Activated naive CD4-positive, alpha-beta T cell treated with anti-CD3 and anti-CD28 coated beads for 36 hours (primary cell): ENCODE measurements around the gene TCF7. TPM values are rescaled to one million over a fixed set of nuclear protein-coding genes. Genes with fewer than 3 reads are reported as not detected.

Experiments
- CTCF ChIA-PET: fragments of 350-600 bp; sonication (Branson Sonifier 250); formaldehyde crosslinking; loops from one replicate; lab custom pipeline; 2021; ENCODE audit warnings: antibody characterized with exemption; lab: Charles Lee
- DNase-seq: peaks from one replicate; pipeline ENCODE4 v3.0.0-alpha.2; 2020
- H3K27ac Mint-ChIP-seq: one replicate; pipeline ENCODE4 v1.8.0; 2021; ENCODE audit warnings: mild to moderate bottlenecking, mixed read lengths
- H3K27me3 Mint-ChIP-seq: one replicate; pipeline ENCODE4 v1.8.0; 2021; ENCODE audit warnings: low read depth, mixed read lengths
- H3K36me3 Mint-ChIP-seq: one replicate; pipeline ENCODE4 v1.8.0; 2021; ENCODE audit warnings: low read depth, mixed read lengths
- H3K4me1 Mint-ChIP-seq: one replicate; pipeline ENCODE4 v1.8.0; 2021; ENCODE audit warnings: low read depth, mixed read lengths
- H3K4me3 Mint-ChIP-seq: one replicate; pipeline ENCODE4 v1.8.0; 2021; ENCODE audit warnings: mild to moderate bottlenecking, moderate library complexity, mixed read lengths
- H3K9me3 Mint-ChIP-seq: one replicate; pipeline ENCODE4 v1.8.0; 2021; ENCODE audit warnings: mixed read lengths
- intact Hi-C: fragments of 100-400 bp; cut with micrococcal nuclease; formaldehyde crosslinking; loops from one replicate; pipeline ENCODE4 v1.15.1; 2023
- total RNA-seq, 2 experiments: library from RNA; stranded (reverse); gene quantifications; one replicate each; pipeline ENCODE4 v1.2.3, GENCODE V29; 2021

Gene TCF7
- total RNA-seq, 2 experiments from 2014 or later: 87.9 to 92.3 TPM

DNA sequence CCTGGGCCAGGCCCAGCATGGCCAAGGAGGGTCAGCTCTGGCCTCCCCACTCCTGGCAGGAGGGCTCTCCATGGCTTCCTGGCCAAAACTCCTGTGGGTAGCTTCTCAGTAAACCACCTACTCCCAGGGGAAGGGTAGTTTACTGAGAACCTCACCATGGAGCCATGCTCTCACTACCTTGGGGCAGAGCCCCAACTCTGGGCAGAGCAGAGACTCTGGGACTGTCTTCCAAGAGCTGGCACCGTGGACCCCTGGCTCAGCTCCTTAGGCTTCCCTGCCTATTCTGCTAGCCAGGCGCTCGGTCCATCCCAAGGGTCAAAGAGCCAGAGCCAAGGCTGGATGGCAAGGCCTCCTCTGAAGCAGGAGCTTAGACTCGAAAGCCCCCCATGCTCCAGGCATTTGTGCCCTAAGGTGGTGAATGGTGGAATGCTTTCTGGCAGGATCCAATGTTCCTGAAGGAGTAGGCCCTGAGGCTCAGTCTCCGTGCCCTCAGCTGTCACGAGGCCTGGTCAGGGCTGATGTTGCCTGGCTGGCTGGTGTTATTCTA is 19.6 kb downstream of the TCF7 start:
- no peak overlapping the region for H3K27ac Mint-ChIP-seq
- H3K4me1 Mint-ChIP-seq: peaks cover 98% of the 10 kb centered on the region
- intact Hi-C loops: loop anchor here (5.0 kb wide), 1 partner anchor 262 kb away; no protein-coding TSS in a partner anchor
- no peaks in the 10 kb centered on the region for H3K9me3 Mint-ChIP-seq
- H3K4me3 Mint-ChIP-seq: no peak overlapping the region
- H3K36me3 Mint-ChIP-seq: peaks cover 50% of the 10 kb centered on the region
- no peaks in the 10 kb centered on the region for H3K27me3 Mint-ChIP-seq
- CTCF ChIA-PET: interaction anchor here (0.6 to 25.6 kb wide), 6 partner anchors 11 to 93 kb away, joined by 3 to 593 read pairs (median 19); partner anchors contain the start of gene TCF7
- no peak for DNase-seq

DNA sequence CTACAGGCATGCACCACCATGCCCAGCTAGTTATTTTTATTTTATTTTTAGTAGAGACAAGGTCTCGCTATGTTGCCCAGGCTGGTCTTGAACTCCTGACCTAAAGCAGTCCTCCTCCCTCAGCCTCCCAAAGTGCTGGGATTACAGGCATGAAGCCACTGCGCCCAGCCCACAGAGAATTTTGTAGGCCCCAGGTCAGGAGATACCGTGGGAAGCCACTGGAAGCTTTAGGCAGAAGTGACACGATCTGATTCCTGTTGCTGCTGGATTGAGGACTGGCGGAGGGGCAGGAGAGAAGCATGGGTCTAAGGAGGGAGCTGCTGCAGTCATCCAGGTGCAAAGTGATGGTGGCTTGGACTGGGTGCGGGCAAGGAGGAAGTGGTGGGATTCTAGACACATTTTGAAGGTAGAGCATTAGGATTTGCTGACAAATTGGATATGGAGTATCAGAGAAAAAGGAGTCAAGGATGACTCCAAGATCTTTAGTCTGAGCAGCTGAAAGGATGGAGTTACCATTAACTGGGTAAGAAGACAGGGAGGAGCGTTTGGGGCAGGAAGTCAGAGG is 20.7 kb downstream of the TCF7 start:
- no peak for DNase-seq
- H3K4me1 Mint-ChIP-seq: peaks cover 97% of the 10 kb centered on the region
- H3K36me3 Mint-ChIP-seq: peaks cover 47% of the 10 kb centered on the region
- intact Hi-C loops: no loop called here
- peak overlapping the region; percentile 22 for H3K27ac Mint-ChIP-seq
- H3K27me3 Mint-ChIP-seq: no peaks in the 10 kb centered on the region
- CTCF ChIA-PET: interaction anchor here (0.6 to 25.6 kb wide), 7 partner anchors 10 to 153 kb away, joined by 3 to 593 read pairs (median 4); partner anchors contain the start of gene TCF7
- no peak overlapping the region for H3K4me3 Mint-ChIP-seq
- H3K9me3 Mint-ChIP-seq: no peaks in the 10 kb centered on the region

DNA sequence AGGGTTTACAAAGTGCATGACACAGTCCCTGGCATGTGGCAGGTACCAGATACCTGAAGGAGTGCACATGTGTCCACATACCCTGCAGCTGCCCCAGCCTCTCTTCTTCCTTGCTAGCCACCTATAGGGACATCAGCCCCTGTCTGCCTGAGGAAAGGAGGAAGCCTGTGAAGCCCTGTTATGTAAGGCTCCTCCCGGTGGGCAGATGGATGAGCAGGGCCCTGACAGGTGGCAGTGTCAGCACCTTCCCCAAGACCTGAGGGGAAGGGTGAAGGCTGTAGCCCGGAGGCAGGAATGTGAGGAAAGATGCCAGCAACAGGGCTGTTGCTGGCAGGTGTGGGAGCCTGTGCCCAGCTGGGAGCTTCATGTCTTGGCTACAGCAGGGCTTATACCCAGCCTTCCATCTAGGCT is 21.7 kb downstream of the TCF7 start:
- Mint-ChIP-seq H3K36me3 (peaks cover 57% of the 10 kb centered on the region), H3K4me1 (peaks cover 96% of the 10 kb centered on the region), H3K9me3 (no peaks in the 10 kb centered on the region), H3K27ac (peak overlapping the region; percentile 25), H3K4me3 (no peak overlapping the region), H3K27me3 (no peaks in the 10 kb centered on the region)
- CTCF ChIA-PET: interaction anchor here (2.5 to 25.6 kb wide), 4 partner anchors 9 to 95 kb away, joined by 9 to 593 read pairs (median 236); partner anchors contain the start of gene TCF7
- peak; percentile 6 for DNase-seq
- intact Hi-C loops: no loop called here

DNA sequence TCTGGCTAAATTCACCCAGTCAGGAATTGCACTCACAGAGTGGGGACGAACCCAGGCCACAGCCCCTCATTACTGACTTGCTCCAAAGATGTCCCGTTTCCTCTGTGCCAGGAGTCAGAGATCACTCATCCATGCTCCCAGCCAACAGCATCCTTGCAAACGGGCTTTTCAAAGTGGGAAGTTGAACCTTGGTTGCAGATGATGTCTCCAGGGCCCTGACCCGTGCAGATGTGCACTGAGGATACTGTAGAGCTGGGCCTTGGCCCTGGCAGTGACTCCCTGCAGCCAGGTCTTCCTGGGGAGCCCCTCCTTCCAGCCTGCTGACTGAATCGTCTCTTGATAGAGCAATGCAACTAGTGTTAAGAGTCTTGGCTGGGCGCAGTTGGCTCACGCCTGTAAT is 22.3 kb downstream of the TCF7 start:
- Mint-ChIP-seq H3K4me1 (peaks cover 95% of the 10 kb centered on the region), H3K4me3 (no peak overlapping the region), H3K27me3 (no peaks in the 10 kb centered on the region), H3K9me3 (no peaks in the 10 kb centered on the region), H3K27ac (peak overlapping the region; percentile 89), H3K36me3 (peaks cover 62% of the 10 kb centered on the region)
- CTCF ChIA-PET: interaction anchor here (0.6 to 25.6 kb wide), 5 partner anchors 9 to 278 kb away, joined by 5 to 593 read pairs (median 34); partner anchors contain the start of gene TCF7
- intact Hi-C loops: no loop called here
- DNase-seq: peak; percentile 20

DNA sequence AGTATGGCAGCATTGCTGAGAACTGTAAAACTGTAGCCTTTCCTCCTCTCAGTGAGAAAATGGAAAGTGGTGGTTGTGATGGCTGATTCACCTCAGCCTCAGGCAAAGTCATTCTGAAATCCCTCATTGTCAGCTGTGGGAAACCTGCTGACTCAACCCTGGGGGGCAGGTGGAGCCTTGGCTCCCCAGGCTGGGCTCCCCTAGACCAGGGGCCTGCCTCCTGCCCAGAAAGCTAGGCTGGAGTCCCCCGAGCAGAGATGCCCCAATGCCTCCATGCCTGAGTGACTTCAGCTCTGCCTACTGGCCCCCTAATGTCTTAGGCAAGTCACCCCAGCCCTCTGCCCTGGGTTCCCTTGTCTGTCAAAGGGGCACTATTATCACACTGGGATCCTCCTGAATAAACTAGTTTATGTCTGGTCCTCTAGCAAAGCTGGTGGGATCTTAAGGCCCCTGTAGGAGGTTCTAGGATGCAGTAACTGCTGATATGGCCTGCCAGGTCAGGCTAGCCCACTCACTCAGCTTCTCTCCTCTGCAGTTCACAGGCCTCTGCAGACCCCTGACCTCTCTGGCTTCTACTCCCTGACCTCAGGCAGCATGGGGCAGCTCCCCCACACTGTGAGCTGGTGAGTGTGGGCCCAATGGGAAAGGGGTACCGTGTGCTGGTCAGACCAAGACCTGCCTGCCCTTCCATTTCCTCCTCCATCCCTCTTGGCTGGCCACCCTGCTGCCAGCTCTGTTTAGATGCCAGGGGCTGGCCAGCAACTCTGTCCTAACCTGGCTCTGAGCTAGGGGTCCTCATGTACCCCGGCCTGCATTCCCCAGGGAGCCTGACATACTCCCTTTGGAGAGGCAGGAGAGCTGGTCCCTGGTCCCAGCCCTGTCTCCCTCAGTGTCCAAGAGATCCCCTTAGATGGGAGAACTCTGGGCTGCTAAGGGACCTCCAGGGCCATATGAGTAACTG is 24.2 kb downstream of the TCF7 start:
- no peaks in the 10 kb centered on the region for H3K27me3 Mint-ChIP-seq
- peak; percentile 91 for DNase-seq
- intact Hi-C loops: loop anchor here (1.0 to 2.0 kb wide), 4 partner anchors 24 to 70 kb away; partner anchors contain the start of genes SKP1 and TCF7
- peaks cover 64% of the 10 kb centered on the region for H3K36me3 Mint-ChIP-seq
- H3K27ac Mint-ChIP-seq: peak overlapping the region; percentile 89
- peaks cover 76% of the 10 kb centered on the region for H3K4me1 Mint-ChIP-seq
- CTCF ChIA-PET: interaction anchor here (0.5 to 25.6 kb wide), 15 partner anchors 8 to 599 kb away, joined by 3 to 593 read pairs (median 9); partner anchors contain the start of gene TCF7
- H3K9me3 Mint-ChIP-seq: no peaks in the 10 kb centered on the region
- no peak overlapping the region for H3K4me3 Mint-ChIP-seq

DNA sequence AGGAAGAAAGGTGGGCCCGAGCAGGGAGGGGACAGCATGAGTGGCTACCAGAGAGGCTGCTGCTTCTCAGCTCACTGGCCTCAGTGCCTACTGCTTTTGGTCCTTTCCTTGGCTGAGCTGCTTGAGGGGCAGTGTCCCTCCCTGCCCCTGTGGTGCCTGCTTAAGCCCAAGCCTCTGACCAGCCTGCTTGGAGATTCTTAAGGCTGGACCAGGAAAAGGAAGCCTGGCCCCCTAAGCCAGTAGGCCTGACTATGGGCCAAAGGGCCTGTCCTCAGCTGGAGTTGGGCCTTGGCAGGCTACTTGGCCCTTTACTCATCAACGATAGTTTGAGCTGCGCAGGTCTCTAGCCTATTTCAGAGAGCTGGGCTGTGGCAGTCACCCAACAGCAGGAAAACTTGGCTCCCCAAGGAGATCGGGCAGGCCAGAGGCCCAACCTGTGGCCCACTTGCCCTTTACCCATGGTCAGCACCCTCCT is 24.9 kb downstream of the TCF7 start:
- no peak overlapping the region for H3K4me3 Mint-ChIP-seq
- peaks cover 68% of the 10 kb centered on the region for H3K36me3 Mint-ChIP-seq
- DNase-seq: no peak
- H3K4me1 Mint-ChIP-seq: peaks cover 68% of the 10 kb centered on the region
- H3K27me3 Mint-ChIP-seq: no peaks in the 10 kb centered on the region
- no peak overlapping the region for H3K27ac Mint-ChIP-seq
- CTCF ChIA-PET: interaction anchor here (0.8 to 25.6 kb wide), 12 partner anchors 7 to 113 kb away, joined by 3 to 593 read pairs (median 16); partner anchors contain the start of gene TCF7
- intact Hi-C loops: loop anchor here (2.0 kb wide), 1 partner anchor 37 kb away; the partner anchor contains the start of gene SKP1
- H3K9me3 Mint-ChIP-seq: no peaks in the 10 kb centered on the region

DNA sequence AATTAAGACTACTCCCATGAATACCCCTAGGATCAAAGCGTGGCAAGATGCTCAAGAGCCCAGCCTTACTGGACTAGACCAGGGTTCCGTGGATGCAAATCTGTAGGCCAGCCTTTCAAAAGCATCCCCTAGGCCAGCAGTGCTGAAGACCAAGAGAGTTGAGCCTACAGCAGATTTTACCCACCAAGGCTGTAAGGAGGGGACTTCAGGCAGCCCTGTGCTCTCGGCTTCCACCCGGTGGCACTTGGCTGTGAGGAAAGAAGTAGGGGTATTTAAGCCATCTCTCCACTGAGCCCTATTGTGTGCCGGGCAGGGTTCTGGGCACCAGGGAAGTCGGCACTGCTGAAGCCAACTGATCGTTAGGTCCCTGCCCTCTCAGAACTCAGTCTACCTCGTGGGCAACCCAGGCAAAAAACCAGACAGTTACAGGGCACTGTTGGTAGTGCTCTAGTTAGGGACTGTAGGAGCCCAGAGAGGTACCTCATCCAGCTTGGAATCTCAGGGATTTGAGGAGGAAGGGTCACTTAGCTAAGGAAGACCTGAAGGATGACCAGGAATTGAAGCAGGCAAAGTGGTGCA is 25.5 kb downstream of the TCF7 start:
- no peaks in the 10 kb centered on the region for H3K27me3 Mint-ChIP-seq
- peaks cover 67% of the 10 kb centered on the region for H3K4me1 Mint-ChIP-seq
- DNase-seq: no peak
- H3K27ac Mint-ChIP-seq: peak overlapping the region; percentile 82
- H3K36me3 Mint-ChIP-seq: peaks cover 70% of the 10 kb centered on the region
- CTCF ChIA-PET: interaction anchor here (0.7 to 25.6 kb wide), 26 partner anchors 8 to 150 kb away, joined by 3 to 593 read pairs (median 6); partner anchors contain the start of genes SKP1 and TCF7
- no peaks in the 10 kb centered on the region for H3K9me3 Mint-ChIP-seq
- H3K4me3 Mint-ChIP-seq: no peak overlapping the region
- intact Hi-C loops: loop anchor here (1.0 to 2.0 kb wide), 3 partner anchors 37 to 101 kb away; partner anchors contain the start of gene SKP1

DNA sequence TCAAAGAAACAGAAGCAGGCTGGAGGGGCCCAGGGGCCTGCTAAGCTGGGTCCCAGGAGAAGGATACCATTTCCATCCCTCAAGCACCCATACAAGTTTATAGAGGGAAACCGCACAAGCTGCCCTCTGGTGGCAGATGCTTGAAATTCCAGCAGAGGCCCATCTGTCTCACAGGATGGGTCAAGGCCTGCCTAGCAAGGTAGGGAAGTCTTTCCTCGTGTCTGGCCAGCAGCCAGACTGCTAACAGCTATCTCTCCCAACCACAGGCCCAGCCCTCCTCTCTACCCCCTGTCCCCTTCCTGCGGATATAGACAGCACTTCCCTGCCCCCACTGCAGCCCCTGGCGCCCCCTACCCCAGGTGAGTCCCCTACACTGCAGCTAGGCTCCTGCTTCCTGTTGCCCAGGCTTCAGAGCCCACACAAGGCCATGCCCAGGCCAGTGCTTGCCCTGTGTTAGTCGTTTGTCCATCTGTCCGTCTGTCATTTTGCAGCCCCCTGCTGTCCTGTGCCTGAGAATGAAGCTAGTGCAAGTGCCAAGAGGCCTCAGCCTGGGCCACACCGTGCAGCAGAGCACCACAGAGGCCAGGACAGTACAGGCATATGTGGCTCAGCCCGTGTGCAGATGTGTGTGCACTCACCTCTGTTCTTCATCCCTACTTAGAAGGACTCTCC is 26.2 kb downstream of the TCF7 start:
- H3K4me3 Mint-ChIP-seq: no peak overlapping the region
- no peaks in the 10 kb centered on the region for H3K27me3 Mint-ChIP-seq
- CTCF ChIA-PET: interaction anchor here (0.6 to 25.6 kb wide), 31 partner anchors 8 to 149 kb away, joined by 3 to 593 read pairs (median 5); partner anchors contain the start of genes SKP1 and TCF7
- peak overlapping the region; percentile 82 for H3K27ac Mint-ChIP-seq
- peaks cover 66% of the 10 kb centered on the region for H3K4me1 Mint-ChIP-seq
- intact Hi-C loops: loop anchor here (1.0 kb wide), 2 partner anchors 69 to 101 kb away; no protein-coding TSS in a partner anchor
- peaks cover 67% of the 10 kb centered on the region for H3K36me3 Mint-ChIP-seq
- H3K9me3 Mint-ChIP-seq: no peaks in the 10 kb centered on the region
- peak; percentile 83 for DNase-seq

DNA sequence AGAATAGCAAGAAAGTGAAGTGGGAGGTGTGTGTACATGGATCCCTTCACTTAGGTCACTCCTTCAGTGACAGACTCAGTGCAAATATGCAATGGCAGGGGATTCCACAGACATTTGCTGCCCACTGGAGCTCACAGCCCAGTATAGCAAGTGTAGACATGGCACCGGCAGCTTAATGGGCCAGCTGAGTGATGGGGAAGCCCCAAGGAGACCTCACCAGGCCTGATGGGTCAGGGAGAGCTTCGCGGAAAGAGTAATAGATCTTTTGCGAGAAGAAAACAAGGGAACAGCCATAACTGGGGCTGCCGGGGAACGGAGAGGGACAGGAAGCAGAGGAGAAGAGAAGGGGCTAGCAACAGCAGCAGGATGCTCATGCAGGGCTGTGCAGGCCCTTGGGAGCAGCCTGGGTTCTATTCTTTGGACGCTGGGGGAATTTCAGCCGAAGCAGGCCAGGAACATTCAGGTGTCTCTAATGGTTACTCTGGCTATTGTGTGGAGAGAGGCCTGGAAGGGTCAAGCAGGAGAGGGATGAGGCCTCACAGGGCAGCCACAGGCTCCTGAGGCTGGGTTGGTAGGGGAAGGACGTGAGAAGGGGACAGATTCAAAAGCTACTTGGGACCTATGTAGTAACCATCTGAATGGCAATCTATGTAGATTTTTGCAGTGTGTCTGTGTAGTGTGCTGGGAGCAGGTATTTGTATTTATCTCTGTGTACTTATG is 27.0 kb downstream of the TCF7 start:
- H3K36me3 Mint-ChIP-seq: peaks cover 71% of the 10 kb centered on the region
- intact Hi-C loops: no loop called here
- peak; percentile 45 for DNase-seq

DNA sequence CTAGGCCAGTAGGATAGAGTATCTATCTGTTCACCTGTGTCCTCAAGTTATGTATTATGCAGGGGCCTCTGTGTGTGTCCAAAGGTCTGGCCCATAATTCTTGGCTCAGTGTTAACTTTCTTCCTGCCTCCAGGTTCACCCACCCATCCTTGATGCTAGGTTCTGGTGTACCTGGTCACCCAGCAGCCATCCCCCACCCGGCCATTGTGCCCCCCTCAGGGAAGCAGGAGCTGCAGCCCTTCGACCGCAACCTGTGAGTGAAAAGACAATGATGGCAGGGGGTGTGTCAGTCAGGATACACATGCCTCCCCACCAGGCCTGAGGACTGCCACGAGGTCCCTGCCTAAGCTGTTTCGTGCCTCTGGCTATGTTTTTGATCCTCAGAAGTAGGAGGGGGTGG is 27.6 kb downstream of the TCF7 start:
- DNase-seq: no peak
- Mint-ChIP-seq H3K36me3 (peaks cover 66% of the 10 kb centered on the region), H3K4me3 (no peak overlapping the region), H3K4me1 (peaks cover 55% of the 10 kb centered on the region), H3K27me3 (no peaks in the 10 kb centered on the region), H3K9me3 (no peaks in the 10 kb centered on the region), H3K27ac (peak overlapping the region; percentile 54)
- CTCF ChIA-PET: interaction anchor here (1.6 to 25.6 kb wide), 7 partner anchors 10 to 116 kb away, joined by 5 to 593 read pairs (median 28); partner anchors contain the start of gene TCF7
- intact Hi-C loops: no loop called here

More for the DNA sequence above, 27.0 kb downstream of the TCF7 start:
- CTCF ChIA-PET: interaction anchor here (0.6 to 25.6 kb wide), 24 partner anchors 9 to 148 kb away, joined by 3 to 593 read pairs (median 8); partner anchors contain the start of genes SKP1 and TCF7
- Mint-ChIP-seq H3K4me3 (no peak overlapping the region), H3K27ac (peak overlapping the region; percentile 54), H3K9me3 (no peaks in the 10 kb centered on the region), H3K4me1 (peaks cover 61% of the 10 kb centered on the region), H3K27me3 (no peaks in the 10 kb centered on the region)
